HepG2 (cell line): Measurements from ENCODE around the gene GTF2H4. TPM values are rescaled to one million over a fixed set of nuclear protein-coding genes. Genes with fewer than 3 reads are reported as not detected.

ENCODE experiments used
- ATAC-seq: fragments of 200-7000 bp; cut with Tn5 transposase; 3 replicates; pipeline ENCODE4 v1.9.1; 2020; ENCODE audit warnings: mild to moderate bottlenecking, moderate library complexity
- BruUV-seq: library from RNA; stranded (reverse); fragments of 400-500 nt; replicated peaks from 2 replicates; lab custom pipeline; 2021; lab: Mats Ljungman, UMichigan
- CTCF ChIA-PET: fragments of 300-600 bp; formaldehyde crosslinking; extraction: SDS; loops from one replicate; lab custom pipeline; 2021; ENCODE audit warnings: low total read pairs, inconsistent platforms, low intra/inter-chr PET ratio; lab: Yijun Ruan, JAX
- POLR2A ChIA-PET: fragments of 350-600 bp; sonication (Branson Sonifier 250); formaldehyde crosslinking; loops from one replicate; lab custom pipeline; 2020; ENCODE audit warnings: antibody characterized with exemption, inconsistent platforms; lab: Yijun Ruan, JAX
- DNase-seq: peaks from one replicate; pipeline ENCODE4 v3.0.0-alpha.2; 2015; ENCODE audit warnings: low spot score
- FAIRE-seq: peaks from 3 replicates; lab custom pipeline; 2011; peaks lifted over from hg19 to GRCh38; lab: Jason Lieb, UNC
- H2AFZ ChIP-seq: one replicate; pipeline ENCODE4 v1.6.1; 2011; ENCODE audit warnings: low read length, inconsistent platforms
- H3K27ac ChIP-seq: fragments of 300-600 bp; 3 replicates; pipeline ENCODE4 v1.8.0; 2011; ENCODE audit warnings: mixed run types, mild to moderate bottlenecking, mixed read lengths, low read length, inconsistent platforms; ENCODE audit not compliant: insufficient read depth; ENCODE audit errors: extremely low read length
- H3K27me3 ChIP-seq, 2 experiments: fragments of 200-600 bp in 1 of 2; 2 replicates in 1 of 2; 3 replicates in 1 of 2; pipeline versions ENCODE4 v1.6.0 to v1.8.0; 2011; ENCODE audit warnings: low read length in 2 of 2, mild to moderate bottlenecking in 2 of 2, moderate library complexity in 2 of 2, inconsistent platforms in 1 of 2; ENCODE audit not compliant: insufficient read depth in 2 of 2, control insufficient read depth in 1 of 2
- H3K36me3 ChIP-seq, 2 experiments: fragments of 200-600 bp in 1 of 2; replicated peaks in 1 of 2; 2 replicates in 1 of 2; 3 replicates in 1 of 2; pipeline versions ENCODE4 v1.5.1 to v1.8.0; 2011; ENCODE audit warnings: low read length in 2 of 2, inconsistent platforms in 1 of 2; ENCODE audit not compliant: insufficient read depth in 2 of 2, control insufficient read depth in 1 of 2
- H3K4me1 ChIP-seq: 2 replicates; pipeline ENCODE4 v1.5.1; 2012; ENCODE audit warnings: low read length, inconsistent platforms; ENCODE audit not compliant: insufficient read depth
- H3K4me2 ChIP-seq: 2 replicates; pipeline ENCODE4 v1.6.0; 2011; ENCODE audit warnings: low read depth, low read length, inconsistent platforms
- H3K4me3 ChIP-seq, 3 experiments: fragments of 200-600 bp in 1 of 3; sonication (generic), shearing (Covaris generic) in 1 of 3; replicated peaks in 1 of 3; 2 replicates each; pipeline ENCODE4 v1.5.1; 2011 to 2016; ENCODE audit warnings: low read length in 3 of 3, inconsistent platforms in 2 of 3, low read depth in 2 of 3, mild to moderate bottlenecking in 2 of 3, control low read depth in 1 of 3, mixed read lengths in 1 of 3; ENCODE audit not compliant: insufficient read depth in 1 of 3
- H3K79me2 ChIP-seq: one replicate; pipeline ENCODE4 v1.6.1; 2011; ENCODE audit warnings: low read length, inconsistent platforms; ENCODE audit not compliant: insufficient read depth
- H3K9ac ChIP-seq: 2 replicates; pipeline ENCODE4 v1.6.0; 2011; ENCODE audit warnings: mild to moderate bottlenecking, low read depth, low read length, inconsistent platforms; ENCODE audit not compliant: insufficient read depth
- H3K9me3 ChIP-seq: 2 replicates; pipeline ENCODE4 v1.5.1; 2012; ENCODE audit warnings: mild to moderate bottlenecking, low read length
- H4K20me1 ChIP-seq: 2 replicates; pipeline ENCODE4 v1.6.0; 2011; ENCODE audit warnings: inconsistent platforms, mild to moderate bottlenecking, low read length, moderate library complexity; ENCODE audit not compliant: insufficient read depth
- BCLAF1 ChIP-seq: fragments of 450-650 bp; IDR thresholded peaks from 2 replicates; pipeline ENCODE4 v1.6.1; 2017; ENCODE audit warnings: mild to moderate bottlenecking
- FOXA3 ChIP-seq: IDR thresholded peaks from 2 replicates; pipeline ENCODE4 v1.6.1; 2016; ENCODE audit warnings: missing genetic modification reagents, missing compliant biosample characterization
- FOXM1 ChIP-seq: sonication (generic); formaldehyde crosslinking; IDR thresholded peaks from 2 replicates; pipeline ENCODE4 v1.5.0; 2020; ENCODE audit warnings: missing genetic modification reagents
- GATA4 ChIP-seq: sonication (generic); IDR thresholded peaks from 2 replicates; pipeline ENCODE4 v1.6.1; 2016; ENCODE audit warnings: antibody characterized with exemption, low read depth, borderline replicate concordance
- HOXA9 ChIP-seq: sonication (generic); formaldehyde crosslinking; IDR thresholded peaks from 2 replicates; pipeline ENCODE4 v1.8.1; 2022; ENCODE audit warnings: missing genetic modification reagents, mild to moderate bottlenecking, moderate library complexity, borderline replicate concordance
- JDP2 ChIP-seq: sonication (generic); formaldehyde crosslinking; IDR thresholded peaks from 2 replicates; pipeline ENCODE4 v1.8.1; 2022; ENCODE audit warnings: missing genetic modification reagents, borderline replicate concordance
- KDM5A ChIP-seq: fragments of 200-600 bp; sonication (generic); IDR thresholded peaks from 2 replicates; pipeline ENCODE4 v1.7.0; 2018; ENCODE audit warnings: antibody characterized with exemption, mild to moderate bottlenecking, low read length, borderline replicate concordance
- MAFG ChIP-seq: sonication (generic); formaldehyde crosslinking; IDR thresholded peaks from 2 replicates; pipeline ENCODE4 v1.5.1; 2020; ENCODE audit warnings: mild to moderate bottlenecking, missing genetic modification reagents
- MIER2 ChIP-seq: IDR thresholded peaks from 2 replicates; pipeline ENCODE4 v1.6.1; 2016; ENCODE audit warnings: missing biosample characterization, missing genetic modification reagents
- SIN3A ChIP-seq: IDR thresholded peaks from 2 replicates; pipeline ENCODE4 v1.6.1; 2011; ENCODE audit warnings: low read depth, mild to moderate bottlenecking, control low read depth, low read length, borderline replicate concordance
- SIX1 ChIP-seq: sonication (generic); formaldehyde crosslinking; IDR thresholded peaks from 2 replicates; pipeline ENCODE4 v1.4.0; 2020; ENCODE audit warnings: missing genetic modification reagents, borderline replicate concordance
- TBX2 ChIP-seq: sonication (generic); formaldehyde crosslinking; IDR thresholded peaks from 2 replicates; pipeline ENCODE4 v1.5.0; 2020; ENCODE audit warnings: missing genetic modification reagents, mild to moderate bottlenecking, borderline replicate concordance
- YY1 ChIP-seq: IDR thresholded peaks from 2 replicates; pipeline ENCODE4 v1.6.1; 2011; ENCODE audit warnings: low read length, low read depth, moderate library complexity, mild to moderate bottlenecking; ENCODE audit not compliant: insufficient read depth, insufficient replicate concordance
- ZFP36 ChIP-seq: fragments of 150-350 bp; IDR thresholded peaks from 2 replicates; pipeline ENCODE4 v1.6.1; 2018; ENCODE audit warnings: borderline replicate concordance, low read length, low read depth; ENCODE audit not compliant: partially characterized antibody
- ZKSCAN5 ChIP-seq: sonication (generic); formaldehyde crosslinking; IDR thresholded peaks from 2 replicates; pipeline ENCODE4 v1.5.1; 2020; ENCODE audit warnings: mild to moderate bottlenecking, missing genetic modification reagents
- ZNF230 ChIP-seq: sonication (generic); formaldehyde crosslinking; IDR thresholded peaks from 2 replicates; pipeline ENCODE4 v1.4.0; 2020; ENCODE audit warnings: mild to moderate bottlenecking, missing genetic modification reagents
- ZNF496 ChIP-seq: sonication (generic); formaldehyde crosslinking; IDR thresholded peaks from 2 replicates; pipeline ENCODE4 v1.8.1; 2023; ENCODE audit warnings: mild to moderate bottlenecking, moderate library complexity, missing genetic modification reagents; ENCODE audit not compliant: insufficient replicate concordance
- ZNF724P ChIP-seq: sonication (generic); formaldehyde crosslinking; IDR thresholded peaks from 2 replicates; pipeline ENCODE4 v1.8.0; 2022; ENCODE audit warnings: missing genetic modification reagents, borderline replicate concordance
- ZNF784 ChIP-seq: sonication (generic); formaldehyde crosslinking; IDR thresholded peaks from 2 replicates; pipeline ENCODE4 v1.5.1; 2020; ENCODE audit warnings: missing genetic modification reagents, mild to moderate bottlenecking, borderline replicate concordance
- ZNF800 ChIP-seq: sonication (generic); formaldehyde crosslinking; IDR thresholded peaks from 2 replicates; pipeline ENCODE4 v1.4.0; 2020; ENCODE audit warnings: missing genetic modification reagents
- WGBS: methylation state at CpG from one replicate; pipeline ENCODE4 v1.1.6; 2017; ENCODE audit warnings: low lambda C conversion rate; 5-methylcytosine and 5-hydroxymethylcytosine counted together
- in situ Hi-C: cut with HindIII; loops from 2 replicates; pipeline ENCODE4 v1.10.0; 2017; ENCODE audit warnings: low pct_unique_long_range_greater_than_20kb; ENCODE audit not compliant: extremely low pct_ligation_motif_present
- intact Hi-C: fragments of 100-400 bp; cut with micrococcal nuclease; formaldehyde crosslinking; loops from one replicate; pipeline ENCODE4 v1.10.0; 2022; ENCODE audit not compliant: unreplicated experiment
- polyA plus RNA-seq, 8 experiments: library from polyadenylated mRNA; depleted of rRNA in 3 of 8; stranded (reverse) in 7 of 8; unstranded in 1 of 8; fragments of >200 nt; fragmentation: Illumina TruSeq in 4 of 8; extraction: Trizol in 4 of 8; gene quantifications; 2 replicates each; pipeline versions ENCODE4 v1.2.1 to v1.2.3, GENCODE V29; 2011 to 2016; ENCODE audit warnings: low read depth in 4 of 8, missing spikeins in 1 of 8, mixed read lengths in 1 of 8; ENCODE audit not compliant: insufficient read depth in 1 of 8
- total RNA-seq, 5 experiments: library from RNA; depleted of rRNA; stranded (reverse); fragments of >200 nt; fragmentation: Illumina TruSeq; extraction: Trizol; gene quantifications; 2 replicates each; pipeline ENCODE4 v1.2.3, GENCODE V29; 2016; ENCODE audit warnings: low read depth in 1 of 5

GTF2H4 gene
- total and polyA plus RNA-seq, 2 of the 13 experiments (the other 11 are each of a cell fraction or from before 2014, with no cell fraction given) = 15.9 to 49.3 TPM

GRCh38 chr6:30945281-30945680 lies 37.3 kb downstream of the GTF2H4 start:
- POLR2A ChIA-PET = no interaction called here
- no peak overlapping the region for H2AFZ ChIP-seq
- no peaks in the 10 kb centered on the region for H3K79me2 ChIP-seq
- no peaks in the 10 kb centered on the region for H4K20me1 ChIP-seq
- H3K9ac ChIP-seq = no peak overlapping the region
- ATAC-seq (no peak), FAIRE-seq (no peak)
- H3K36me3 ChIP-seq = no peaks in the 10 kb centered on the region
- peaks cover 0 to 20% of the 10 kb centered on the region in 2 experiments; a peak in 4 of 5 replicates for H3K27me3 ChIP-seq
- no TSS peak for BruUV-seq
- intact Hi-C loops = no loop called here
- TF ChIP-seq ZNF784 (CRISPR knock-in tag) (no peak), FOXM1 (CRISPR knock-in tag) (no peak), TBX2 (no peak), ZFP36 (no peak), ZNF724P (CRISPR knock-in tag) (no peak), ZNF230 (CRISPR knock-in tag) (no peak), SIN3A (no peak), YY1 (no peak), FOXA3 (no peak), ZKSCAN5 (no peak), KDM5A (no peak), ZNF800 (no peak), SIX1 (CRISPR knock-in tag) (no peak), MAFG (no peak), ZNF496 (no peak), JDP2 (CRISPR knock-in tag) (no peak), HOXA9 (no peak), GATA4 (no peak), BCLAF1 (no peak), MIER2 (CRISPR knock-in tag) (no peak)
- TF ChIP-seq, all 625 proteins: peak for 0
- WGBS = 28% methylated on average over 5 of the region's 5 CpGs
- H3K27ac ChIP-seq = no peak overlapping the region
- no peak overlapping the region for H3K4me3 ChIP-seq
- in situ Hi-C loops = no loop called here
- DNase-seq = no peak
- no peak overlapping the region for H3K4me2 ChIP-seq
- peaks cover 13% of the 10 kb centered on the region for H3K4me1 ChIP-seq
- no peaks in the 10 kb centered on the region for H3K9me3 ChIP-seq
- CTCF ChIA-PET = no interaction called here
